HCT116 (cell line): ENCODE measurements around the gene TAGLN2. TPM values are rescaled to one million over a fixed set of nuclear protein-coding genes. Genes with fewer than 3 reads are reported as not detected.

Experiments
- microRNA-seq: library from miRNA; unstranded; fragments of <30 nt; microRNA quantifications from one replicate; pipeline ENCODE4, GENCODE V29; 2016; ENCODE audit warnings: borderline number of aligned reads
- total RNA-seq: library from RNA; stranded (reverse); gene quantifications from one replicate; pipeline ENCODE4 v1.2.1, GENCODE V29; 2021; ENCODE audit not compliant: unreplicated experiment

The TAGLN2 gene
- total RNA-seq, 1 experiment from 2014 or later = 127 TPM

Small RNA genes within 50 kb of the gene (microRNA-seq; reads per million reads assigned to microRNA genes)
- not detected for gene MIR4259

Other genes starting within 250 kb of the TAGLN2 start
- gene CRP, start 210.9 kb downstream of the TAGLN2 start, total RNA-seq = 1.3 TPM
- gene DUSP23, start 144.5 kb downstream of the TAGLN2 start, total RNA-seq = 35.8 TPM
- gene FCRL6, start 123.1 kb downstream of the TAGLN2 start, total RNA-seq = not detected
- gene SLAMF8, start 98.6 kb downstream of the TAGLN2 start, total RNA-seq = not detected
- gene VSIG8, start 62.9 kb downstream of the TAGLN2 start, total RNA-seq = not detected
- gene CFAP45, start 25.3 kb downstream of the TAGLN2 start, total RNA-seq = 0.59 TPM
- 10.3 TPM for gene IGSF9, start 20.1 kb upstream of the TAGLN2 start, total RNA-seq
- gene SLAMF9, start 28.7 kb upstream of the TAGLN2 start, total RNA-seq = not detected
- 4.1 TPM for gene PIGM, start 106.5 kb upstream of the TAGLN2 start, total RNA-seq
- gene KCNJ10, start 144.7 kb upstream of the TAGLN2 start, total RNA-seq = 0.57 TPM
- gene KCNJ9, start 156.0 kb upstream of the TAGLN2 start, total RNA-seq = 0.05 TPM
- 35.6 TPM for gene IGSF8, start 173.1 kb upstream of the TAGLN2 start, total RNA-seq
- gene ATP1A2, start 190.3 kb upstream of the TAGLN2 start, total RNA-seq = not detected
- not detected for gene ATP1A4, start 226.1 kb upstream of the TAGLN2 start, total RNA-seq